NCI-H1436 (cell line): ENCODE data around the gene C18orf63.
"Not testable (repeated sequence)": the region's sequence is repeated elsewhere in the genome, so short reads cannot be mapped to it uniquely, and the experiment has no call there.

Experiments
- DNase-seq: peaks from one replicate; lab custom pipeline; 2025; lab: John Stamatoyannopoulos, UW

Gene C18orf63

DNA sequence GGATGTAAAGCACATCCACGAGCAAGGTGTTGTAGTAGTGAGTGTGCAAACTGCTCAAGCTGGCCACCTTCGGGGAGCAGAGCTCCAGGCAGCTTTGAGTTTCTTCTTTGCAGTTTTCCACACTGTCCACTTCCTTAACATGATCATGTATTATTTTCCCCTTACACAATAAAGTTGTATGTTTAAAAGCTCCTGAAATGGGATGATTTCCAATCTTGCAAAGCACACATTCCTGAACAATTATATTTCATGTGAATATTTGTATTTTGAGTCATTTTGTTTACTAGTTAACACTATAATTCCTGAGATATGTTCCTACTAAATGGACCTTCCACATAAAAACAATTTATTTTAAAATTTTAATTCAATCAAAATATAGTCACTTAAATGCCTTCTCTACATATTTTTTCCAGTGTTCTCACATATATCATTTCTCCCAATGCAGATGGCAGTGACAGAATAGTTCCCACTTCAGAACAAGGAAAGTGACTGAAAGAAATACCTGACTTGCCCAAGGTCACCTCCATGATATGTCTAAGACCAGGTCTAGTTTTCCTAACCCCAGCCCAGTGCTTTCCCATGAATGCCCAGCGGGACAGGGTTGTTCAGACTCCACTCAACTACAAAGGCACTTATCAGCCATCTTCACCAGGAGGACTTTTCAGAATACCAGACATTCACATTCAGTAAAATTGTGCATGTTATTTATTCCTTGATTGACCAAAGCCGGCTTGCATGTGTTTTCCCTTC lies 29.4 kb upstream of the C18orf63 start:
- DNase-seq, result no peak

DNA sequence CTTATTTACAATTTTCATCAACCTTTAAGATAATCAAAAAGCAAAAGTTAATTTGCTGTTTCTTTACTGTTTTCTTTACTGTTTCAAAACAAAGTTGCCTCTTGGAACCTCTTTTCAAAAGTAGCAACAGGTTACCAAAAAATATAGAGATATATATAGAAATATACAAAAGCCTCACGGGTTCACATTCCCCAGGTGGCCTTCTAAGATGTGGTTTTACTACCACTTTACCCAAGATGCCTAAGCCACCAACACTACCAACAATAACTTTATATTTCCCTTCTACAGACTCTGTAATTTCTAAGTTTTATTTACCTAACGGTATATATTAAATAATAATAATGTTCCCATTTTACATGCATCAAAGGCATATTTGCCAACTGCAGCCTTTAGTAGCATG lies 28.8 kb upstream of the C18orf63 start:
- DNase-seq, result no peak

GRCh38 chr18:74288041-74288440 lies 27.6 kb upstream of the C18orf63 start:
- no peak for DNase-seq

DNA sequence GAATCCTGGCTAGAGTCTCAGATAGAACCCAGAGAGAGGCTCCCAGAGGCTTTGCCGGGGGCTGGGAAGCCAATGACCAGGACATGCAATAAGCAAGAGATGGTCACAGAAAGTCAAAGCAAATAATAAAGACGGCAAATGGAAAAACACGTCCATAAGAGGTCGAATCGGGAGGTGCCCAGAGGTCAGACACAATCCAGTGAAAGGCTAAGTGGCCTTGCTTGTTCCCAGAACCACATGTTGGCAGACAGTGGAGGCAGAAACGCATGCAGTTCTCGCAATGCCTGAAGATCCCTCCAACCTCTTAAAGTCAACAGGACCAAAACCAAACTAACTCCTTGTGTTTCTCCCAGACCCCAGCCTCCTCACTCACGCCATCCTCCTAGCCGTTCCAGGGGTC lies 26.9 kb upstream of the C18orf63 start:
- DNase-seq, result no peak

DNA sequence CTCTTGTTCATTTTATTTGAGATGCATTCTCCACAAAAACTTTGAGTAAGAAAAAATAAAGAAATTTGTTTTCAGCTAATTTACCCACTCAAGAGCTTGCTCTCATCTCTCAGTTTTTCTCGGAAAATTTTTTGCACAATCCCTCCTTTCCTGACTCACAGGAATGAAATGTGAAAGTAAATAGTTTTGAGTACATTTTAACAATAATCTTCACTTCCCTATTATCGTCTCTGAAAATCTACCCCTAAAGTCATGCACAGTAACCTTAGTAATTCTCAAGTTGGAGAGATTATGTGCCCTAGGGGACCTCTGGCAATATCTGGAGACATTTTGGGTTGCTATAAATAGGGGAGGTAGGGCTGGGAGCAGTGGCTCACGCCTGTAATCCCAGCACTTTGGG lies 26.5 kb upstream of the C18orf63 start:
- no peak for DNase-seq

DNA sequence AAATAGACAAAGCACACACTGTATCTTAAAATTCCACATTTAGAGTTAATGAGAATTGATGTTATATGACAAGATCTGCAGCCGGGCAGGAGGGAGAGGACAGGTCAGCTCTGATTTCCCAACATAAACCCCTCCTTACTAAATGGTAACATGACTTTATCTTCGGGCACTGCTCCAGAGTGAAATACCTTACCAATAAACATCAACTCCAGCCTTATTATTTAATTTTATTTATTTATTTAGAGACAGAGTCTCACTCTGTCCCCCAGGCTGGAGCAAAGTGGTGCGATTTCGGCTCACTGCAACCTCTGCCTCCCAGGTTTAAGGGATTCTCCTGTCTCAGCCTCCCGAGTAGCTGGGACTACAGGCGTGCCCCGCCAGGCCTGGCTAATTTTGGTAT lies 25.6 kb upstream of the C18orf63 start:
- DNase-seq, result no peak

DNA sequence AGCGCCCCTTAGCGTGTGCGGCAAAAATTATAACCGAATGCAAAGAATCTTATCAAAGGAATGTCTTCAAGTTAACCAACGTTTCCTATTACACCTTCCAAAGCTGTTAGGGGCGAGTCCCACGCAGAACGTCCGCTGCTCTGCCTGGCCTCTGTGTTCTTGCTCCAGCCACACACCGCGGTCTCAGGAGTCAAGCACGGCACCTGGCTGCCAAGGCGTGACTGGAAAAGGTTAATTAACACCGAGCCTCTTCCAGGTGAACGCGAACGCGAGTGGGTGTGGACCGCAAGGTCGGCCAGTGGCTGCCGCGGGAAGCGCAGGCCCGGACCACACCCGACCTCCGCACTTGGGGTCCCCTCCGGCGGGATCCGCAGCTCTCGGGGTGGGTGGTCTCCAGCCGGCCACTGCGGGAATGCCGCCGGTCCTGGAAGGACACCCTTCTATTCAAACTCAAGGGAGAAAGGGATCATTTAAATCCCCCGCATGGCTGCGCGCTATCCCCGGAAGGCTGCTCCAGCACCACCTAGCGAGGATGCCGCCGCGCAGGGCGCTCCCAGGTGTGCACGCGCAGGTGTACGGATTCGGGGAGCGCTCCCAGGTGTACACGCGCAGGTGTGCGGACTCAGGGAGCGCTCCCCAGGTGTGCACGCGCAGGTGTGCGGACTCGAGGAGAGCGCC lies 24.7 kb upstream of the C18orf63 start:
- peak; percentile 39 for DNase-seq

DNA sequence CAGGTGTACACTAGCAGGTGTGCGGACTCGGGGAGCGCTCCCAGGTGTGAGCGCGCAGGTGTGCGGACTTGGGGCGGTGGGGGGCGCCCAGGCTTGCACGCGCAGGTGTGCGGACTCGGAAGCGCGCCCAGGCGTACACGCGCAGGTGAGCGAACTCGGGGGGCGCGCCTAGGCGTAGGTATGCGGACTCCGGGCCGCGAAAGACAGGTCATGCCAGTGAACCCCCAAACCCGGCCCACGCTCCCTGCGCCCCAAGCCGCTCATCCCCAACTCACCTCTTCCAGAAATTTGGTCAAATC lies 24.2 kb upstream of the C18orf63 start:
- no peak for DNase-seq

- peak; percentile 95 for DNase-seq
Observed at GRCh38 chr18:74291771-74292540, 23.7 kb upstream of the C18orf63 start, which contains the start of gene CYB5A. Gene CYB5A, minus strand, starts transcription at chr18:74291963. Its CDS starts 88 bp downstream, at chr18:74291875.

DNA sequence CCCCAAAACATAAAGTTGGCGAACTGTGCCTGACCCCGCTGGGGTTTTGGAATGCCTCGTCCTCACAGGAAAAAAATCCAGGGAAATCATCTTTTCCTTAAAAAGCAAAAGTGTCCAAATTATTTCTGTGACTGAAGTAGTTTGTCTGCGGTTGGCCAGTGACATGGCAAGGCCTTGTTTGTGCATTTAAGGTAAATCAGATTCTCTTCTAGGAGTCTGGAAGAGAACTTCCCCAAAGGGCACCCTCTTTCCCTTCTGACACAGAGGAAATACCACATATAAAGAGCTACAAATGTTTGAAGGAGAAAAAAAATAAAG lies 23.1 kb upstream of the C18orf63 start:
- DNase-seq, result no peak

- not testable (repeated sequence) for DNase-seq
Observed at GRCh38 chr18:74292982-74293381, 22.7 kb upstream of the C18orf63 start.

GRCh38 chr18:74294526-74294925 lies 21.1 kb upstream of the C18orf63 start:
- no peak for DNase-seq

DNA sequence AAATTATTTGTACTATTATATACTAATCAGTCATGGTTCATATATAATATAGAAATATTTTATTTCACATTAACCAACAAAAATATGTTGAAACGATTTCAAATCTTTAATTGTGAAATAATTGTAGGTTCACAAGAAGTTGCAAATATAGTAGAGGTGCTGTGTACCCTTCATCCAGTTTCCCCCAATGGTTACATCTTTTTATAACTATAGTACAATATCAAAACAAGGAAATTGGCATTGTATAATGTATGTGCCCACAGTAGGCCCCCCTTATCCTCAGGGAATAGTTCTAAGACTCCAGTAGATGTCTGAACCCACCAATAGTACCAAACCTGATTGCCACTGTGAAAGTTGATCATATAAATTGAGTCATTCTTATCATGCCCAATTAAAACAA lies 16.5 kb upstream of the C18orf63 start:
- DNase-seq, result no peak

GRCh38 chr18:74299746-74300145 lies 15.9 kb upstream of the C18orf63 start:
- no peak for DNase-seq

GRCh38 chr18:74303306-74303705 lies 12.3 kb upstream of the C18orf63 start:
- DNase-seq, result no peak

- no peak for DNase-seq
Observed at GRCh38 chr18:74303936-74304335, 11.7 kb upstream of the C18orf63 start.

GRCh38 chr18:74310411-74310810 lies 5.2 kb upstream of the C18orf63 start:
- no peak for DNase-seq

GRCh38 chr18:74311000-74311399 lies 4.6 kb upstream of the C18orf63 start:
- no peak for DNase-seq

GRCh38 chr18:74314759-74315463 lies 728 bp upstream of the C18orf63 start:
- DNase-seq, result no peak

DNA sequence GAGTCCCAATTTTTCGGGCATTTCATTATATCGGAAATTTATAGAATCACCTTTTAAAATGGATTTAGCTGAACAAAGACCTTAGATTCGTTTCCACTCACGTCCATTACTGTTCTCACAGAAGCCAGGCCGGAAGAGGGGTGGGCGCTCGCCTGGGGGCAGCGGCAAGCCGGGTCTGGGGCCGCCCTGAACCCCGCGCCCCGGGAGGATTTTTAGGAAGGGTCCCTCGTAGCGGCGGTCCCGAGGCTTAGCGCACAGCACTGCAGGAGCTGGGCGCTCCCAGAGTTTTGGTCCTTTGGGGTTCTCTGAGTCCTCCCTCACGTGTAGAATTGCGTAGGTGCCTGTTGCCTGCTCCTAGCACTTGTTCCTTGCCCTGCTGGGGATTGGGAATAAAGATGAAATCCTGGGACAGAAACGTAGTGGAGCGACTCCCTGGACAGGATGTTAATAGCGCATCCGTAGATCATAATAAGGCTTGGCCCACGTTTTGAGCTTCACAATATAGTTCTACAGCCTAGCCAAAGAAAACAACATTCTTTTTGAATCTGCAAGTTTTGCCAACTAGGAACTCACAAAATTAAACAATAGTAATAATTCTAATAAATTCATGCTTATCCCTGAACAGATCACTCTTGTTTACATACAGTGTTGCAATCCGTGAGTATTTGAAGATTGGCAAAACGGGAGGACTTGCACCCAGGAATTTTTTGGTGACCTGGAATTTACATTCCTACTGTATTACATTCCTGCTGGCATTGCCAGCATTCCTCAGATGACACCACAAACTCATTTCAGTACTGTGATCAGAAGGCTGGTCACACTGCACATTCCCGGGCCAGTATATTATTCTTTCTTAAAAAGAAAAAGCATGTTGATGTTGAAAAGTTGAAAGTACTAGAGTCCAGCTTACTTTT lies 875 bp downstream of the C18orf63 start:
- DNase-seq, result no peak

DNA sequence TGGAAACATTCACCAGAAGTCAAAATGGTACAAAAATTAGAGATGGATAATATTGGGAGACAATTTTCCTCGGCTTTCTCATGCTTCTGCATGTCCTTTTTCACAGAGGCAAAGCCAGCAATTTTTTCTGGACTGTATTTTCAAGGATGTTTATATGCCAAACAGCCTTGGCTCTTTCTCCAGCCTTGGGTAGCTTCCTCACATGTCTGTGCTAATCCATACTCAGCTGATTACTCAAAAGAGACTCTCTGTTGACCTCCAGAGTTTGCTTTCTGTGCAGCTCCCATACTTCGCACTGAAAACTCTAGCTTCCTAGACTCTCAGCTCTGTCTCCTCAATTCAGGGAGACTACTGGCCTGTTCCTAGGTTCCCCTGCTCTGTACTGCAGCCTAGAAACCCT lies 10.6 kb downstream of the C18orf63 start:
- no peak for DNase-seq

DNA sequence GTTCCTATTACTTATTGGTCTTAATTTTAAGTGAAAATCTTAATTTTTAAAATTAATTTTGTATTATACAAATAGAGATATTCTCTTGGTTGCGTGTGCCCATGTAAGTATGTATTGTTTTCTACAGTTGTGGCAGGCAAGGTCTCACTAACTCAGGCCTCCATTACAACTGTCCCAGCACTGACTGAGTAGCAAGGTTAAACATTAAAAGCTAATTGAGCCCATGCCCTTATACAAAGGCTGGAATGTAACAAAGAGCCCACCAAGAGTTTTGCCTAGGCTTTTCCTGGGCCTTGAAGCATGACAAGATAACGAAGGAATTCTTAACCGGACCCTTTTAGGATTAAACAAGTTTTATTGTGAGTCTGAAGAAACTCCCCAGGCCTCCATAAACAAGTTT lies 11.2 kb downstream of the C18orf63 start:
- DNase-seq, result not testable (repeated sequence)
